ENCODE measurements around the gene HES6.
"Not testable (repeated sequence)": the region's sequence is repeated elsewhere in the genome, so short reads cannot be mapped to it uniquely, and the experiment has no call there.

Gene HES6

GRCh38 chr2:238272156-238272555 lies 32.3 kb upstream of the HES6 start:
- DNase-seq: no peak

GRCh38 chr2:238271686-238272085 lies 31.8 kb upstream of the HES6 start:
- DNase-seq: not testable (repeated sequence)

- no peak for DNase-seq
Measured at GRCh38 chr2:238271061-238271554, 31.3 kb upstream of the HES6 start.

- DNase-seq: no peak
Measured at GRCh38 chr2:238270606-238271005, 30.8 kb upstream of the HES6 start.

- DNase-seq: no peak
Measured at GRCh38 chr2:238269741-238270140, 29.9 kb upstream of the HES6 start.

- DNase-seq: no peak
Measured at GRCh38 chr2:238267884-238268680, 28.2 kb upstream of the HES6 start.

GRCh38 chr2:238267341-238267710 lies 27.5 kb upstream of the HES6 start:
- DNase-seq: no peak

- DNase-seq: no peak
Measured at GRCh38 chr2:238265605-238266004, 25.8 kb upstream of the HES6 start.

GRCh38 chr2:238264072-238264460 lies 24.2 kb upstream of the HES6 start:
- no peak for DNase-seq

GRCh38 chr2:238263204-238264071 lies 23.6 kb upstream of the HES6 start:
- DNase-seq: peak; percentile 55

GRCh38 chr2:238262496-238263122 lies 22.8 kb upstream of the HES6 start:
- no peak for DNase-seq

GRCh38 chr2:238261718-238262375 lies 22.0 kb upstream of the HES6 start:
- DNase-seq: no peak

- no peak for DNase-seq
Measured at GRCh38 chr2:238260883-238261282, 21.0 kb upstream of the HES6 start.

- no peak for DNase-seq
Measured at GRCh38 chr2:238259061-238260020, 19.5 kb upstream of the HES6 start.

- DNase-seq: no peak
Measured at GRCh38 chr2:238257786-238258700, 18.2 kb upstream of the HES6 start.

GRCh38 chr2:238256594-238257104 lies 16.8 kb upstream of the HES6 start:
- peak; percentile 90 for DNase-seq

GRCh38 chr2:238256111-238256510 lies 16.3 kb upstream of the HES6 start:
- no peak for DNase-seq

GRCh38 chr2:238255636-238256035 lies 15.8 kb upstream of the HES6 start:
- DNase-seq: no peak

- DNase-seq: no peak
Measured at GRCh38 chr2:238255151-238255551, 15.3 kb upstream of the HES6 start.

- no peak for DNase-seq
Measured at GRCh38 chr2:238254095-238254723, 14.4 kb upstream of the HES6 start.
